ENCODE results near the gene MARCHF10.

DNA sequence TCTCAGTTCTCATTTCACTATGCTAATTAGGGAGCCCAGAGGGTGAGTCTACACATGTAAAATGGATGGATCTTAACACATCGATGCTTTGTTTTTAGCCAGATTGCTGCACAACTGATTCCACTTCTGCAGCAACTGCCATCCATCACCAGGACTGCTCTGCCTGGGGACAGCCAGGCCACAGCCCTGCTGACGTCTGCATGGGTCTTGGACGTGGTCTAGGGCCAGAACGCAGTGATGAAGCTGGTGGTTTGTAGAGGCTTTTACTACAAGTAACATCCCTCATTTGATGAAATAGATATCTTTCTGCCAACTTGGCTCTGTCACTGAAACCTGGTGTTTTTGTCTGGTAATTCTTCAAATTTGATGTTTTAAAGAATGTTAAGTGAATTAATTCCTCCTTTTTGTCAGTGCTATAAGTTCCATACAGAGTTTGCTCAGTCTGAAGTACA lies 50.6 kb downstream of the MARCHF10 start:
- no peak for TF ChIP-seq CTCF (IDR thresholded peaks at IDR 0.05)
- TF ChIP-seq POLR2A (IDR thresholded peaks at IDR 0.05) = no peak

Data from testis (tissue), 2 donors.